ENCODE results near the gene C1orf159.

DNA sequence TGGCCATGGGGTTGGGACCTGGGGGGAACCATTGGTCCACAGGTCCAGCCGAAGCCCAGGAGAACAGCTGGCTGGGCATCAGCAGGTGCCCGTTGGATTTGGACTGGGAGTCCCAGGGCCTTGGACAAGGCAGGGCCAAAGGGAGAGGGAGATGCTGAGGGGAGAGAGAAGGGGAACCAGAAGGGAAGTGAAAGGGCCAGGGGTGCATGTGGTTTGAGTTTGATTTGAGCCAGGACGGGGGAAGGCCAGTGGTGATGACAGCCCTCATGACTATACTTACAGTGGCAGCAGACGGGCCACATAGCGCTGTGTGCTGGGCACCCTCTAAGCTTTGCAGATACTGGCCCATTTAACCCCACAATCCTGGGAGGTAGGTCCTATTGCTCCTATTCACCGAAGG lies 77.2 kb downstream of the C1orf159 start:
- TF ChIP-seq POLR2AphosphoS5 (IDR thresholded peaks at IDR 0.05): no peak
- TF ChIP-seq, protein P1, sequence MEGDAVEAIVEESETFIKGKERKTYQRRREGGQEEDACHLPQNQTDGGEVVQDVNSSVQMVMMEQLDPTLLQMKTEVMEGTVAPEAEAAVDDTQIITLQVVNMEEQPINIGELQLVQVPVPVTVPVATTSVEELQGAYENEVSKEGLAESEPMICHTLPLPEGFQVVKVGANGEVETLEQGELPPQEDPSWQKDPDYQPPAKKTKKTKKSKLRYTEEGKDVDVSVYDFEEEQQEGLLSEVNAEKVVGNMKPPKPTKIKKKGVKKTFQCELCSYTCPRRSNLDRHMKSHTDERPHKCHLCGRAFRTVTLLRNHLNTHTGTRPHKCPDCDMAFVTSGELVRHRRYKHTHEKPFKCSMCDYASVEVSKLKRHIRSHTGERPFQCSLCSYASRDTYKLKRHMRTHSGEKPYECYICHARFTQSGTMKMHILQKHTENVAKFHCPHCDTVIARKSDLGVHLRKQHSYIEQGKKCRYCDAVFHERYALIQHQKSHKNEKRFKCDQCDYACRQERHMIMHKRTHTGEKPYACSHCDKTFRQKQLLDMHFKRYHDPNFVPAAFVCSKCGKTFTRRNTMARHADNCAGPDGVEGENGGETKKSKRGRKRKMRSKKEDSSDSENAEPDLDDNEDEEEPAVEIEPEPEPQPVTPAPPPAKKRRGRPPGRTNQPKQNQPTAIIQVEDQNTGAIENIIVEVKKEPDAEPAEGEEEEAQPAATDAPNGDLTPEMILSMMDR (IDR thresholded peaks at IDR 0.05): no peak
- no peak for TF ChIP-seq POLR2A (IDR thresholded peaks at IDR 0.05)

All from sigmoid colon (tissue), 4 donors.